Mammary epithelial cell (primary cell): ENCODE results near the gene PARP8.
"Not testable (repeated sequence)": the region's sequence is repeated elsewhere in the genome, so short reads cannot be mapped to it uniquely, and the experiment has no call there.

Experiments used
- CTCF ChIP-seq, 2 donors: IDR thresholded peaks in 1 of 2; conservative IDR thresholded peaks in 1 of 2; 2 replicates each; pipeline ENCODE4 v1.5.1; 2011 to 2012; ENCODE audit warnings: inconsistent platforms in 2 of 2, low read length in 2 of 2, mild to moderate bottlenecking in 2 of 2, control low read depth in 1 of 2, low read depth in 1 of 2; ENCODE audit not compliant: insufficient read depth in 1 of 2; ENCODE audit errors: extremely low read depth in 1 of 2
- EZH2 ChIP-seq: IDR thresholded peaks from 2 replicates; pipeline ENCODE4 v1.6.1; 2012; ENCODE audit warnings: low read length, inconsistent platforms, borderline replicate concordance

- TF ChIP-seq CTCF (conservative IDR thresholded peaks at IDR 0.05 in 1 of 2, IDR thresholded peaks at IDR 0.05 in 1 of 2; ENCODE audit: extremely low read depth in 1 of 2, insufficient read depth in 1 of 2, low read depth in 1 of 2, low read length in 2 of 2); EZH2: not testable (repeated sequence)
Measured at GRCh38 chr5:50634866-50635265, 31.6 kb upstream of the PARP8 start.
